Stimulated activated CD8-positive, alpha-beta memory T cell treated with anti-CD3 and anti-CD28 coated beads, Interleukin-15, amount 100 ng/mL, for 4 hours (primary cell): ENCODE data around the gene NEK8.

Experiments
- DNase-seq, 2 donors: peaks; one replicate each; pipeline ENCODE4 v3.0.0-alpha.2; 2020; ENCODE audit warnings: low read depth in 2 of 2

The NEK8 gene

DNA sequence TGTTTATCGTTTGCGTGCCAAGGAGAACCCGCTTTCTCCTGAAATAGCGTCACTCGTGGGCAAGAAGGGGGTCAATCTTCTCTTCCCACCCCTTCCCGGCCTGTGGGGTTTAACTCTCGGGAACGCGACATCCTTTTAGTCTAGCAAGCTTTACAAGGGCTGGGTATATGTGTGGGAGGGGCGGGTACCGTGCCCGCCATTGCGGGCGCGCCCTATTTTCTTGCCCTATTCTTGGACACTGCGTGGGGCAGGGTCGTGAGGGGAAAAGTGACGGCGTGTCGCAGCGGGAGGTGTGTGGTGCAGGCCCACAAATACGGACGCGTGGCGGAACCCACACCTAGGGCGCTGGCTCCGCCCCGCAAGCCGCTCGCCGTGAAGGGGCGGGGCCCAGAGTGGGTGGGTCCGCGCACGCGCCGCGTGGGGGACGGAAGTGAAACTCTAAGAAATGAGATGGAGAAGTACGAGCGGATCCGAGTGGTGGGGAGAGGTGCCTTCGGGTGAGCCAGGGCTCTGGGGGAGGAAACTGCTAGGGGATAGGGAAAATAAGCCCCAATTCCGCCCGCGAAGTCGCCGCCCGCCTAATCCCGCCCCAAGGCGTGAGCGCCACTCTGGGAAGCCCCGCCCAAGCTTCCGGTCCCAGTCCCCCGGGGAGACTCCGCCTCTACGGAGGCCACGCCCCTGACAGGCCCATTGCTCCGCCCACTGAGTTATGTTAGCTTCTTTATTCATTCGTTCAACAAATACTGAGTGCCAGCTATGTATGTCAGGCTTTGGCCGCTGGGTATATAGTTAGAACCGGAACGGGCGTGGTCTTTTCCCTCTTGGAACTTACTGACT, at the start of gene NEK8:
Gene NEK8 (plus strand): TSS at position 425 of the 837 bp plus-strand sequence. CDS start 26 bp downstream, at position 451.
- DNase-seq = peak; percentile 90 to 95

- DNase-seq = no peak
These were observed 45.9 kb upstream of the NEK8 start for GRCh38 chr17:28682655-28683054.

- no peak for DNase-seq
These were observed 43.6 kb upstream of the NEK8 start for GRCh38 chr17:28684963-28685362.

DNA sequence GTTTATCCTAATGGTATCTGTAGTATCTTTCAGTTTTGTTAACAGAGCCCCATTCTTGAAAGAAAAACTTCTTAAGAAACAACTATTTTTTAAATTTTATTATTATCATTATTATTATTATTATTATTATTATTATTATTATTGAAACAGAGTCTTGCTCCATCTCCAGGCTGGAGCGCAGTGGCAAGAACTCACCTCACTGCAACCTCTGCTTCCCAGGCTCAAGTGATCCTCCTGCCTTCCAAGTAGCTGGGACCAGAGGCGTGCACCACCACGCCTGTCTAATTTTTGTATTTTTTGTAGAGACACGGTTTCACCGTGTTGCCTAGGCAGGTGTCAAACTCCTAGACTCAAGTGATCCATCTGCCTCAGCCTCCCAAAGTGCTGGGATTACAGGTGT, 43.2 kb upstream of the NEK8 start:
- DNase-seq = no peak

- no peak for DNase-seq
These were observed 42.3 kb upstream of the NEK8 start for GRCh38 chr17:28686296-28686695.

GRCh38 chr17:28688481-28688880, 40.1 kb upstream of the NEK8 start:
- no peak for DNase-seq

GRCh38 chr17:28689011-28689410, 39.6 kb upstream of the NEK8 start:
- DNase-seq = no peak

DNA sequence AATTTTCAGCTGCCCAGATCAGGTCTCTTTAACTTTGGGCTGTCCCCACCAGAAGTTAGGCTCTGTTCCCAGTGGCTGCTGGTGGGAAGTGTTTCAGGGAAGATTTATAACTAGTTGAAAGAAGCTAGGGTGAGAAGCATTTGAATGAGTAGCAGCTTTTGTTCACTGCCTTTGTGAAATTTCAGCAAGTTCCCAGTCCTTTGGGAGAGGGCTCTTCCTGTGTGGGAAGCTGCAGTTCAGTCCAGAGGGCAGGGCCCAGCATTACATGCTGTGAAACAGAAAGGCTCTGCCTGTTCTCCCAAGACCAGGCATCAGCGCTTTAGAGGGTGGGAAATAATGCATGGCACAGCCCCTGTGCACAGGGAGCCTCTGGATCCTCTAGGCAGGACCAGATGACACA, 34.7 kb upstream of the NEK8 start:
- no peak for DNase-seq

DNA sequence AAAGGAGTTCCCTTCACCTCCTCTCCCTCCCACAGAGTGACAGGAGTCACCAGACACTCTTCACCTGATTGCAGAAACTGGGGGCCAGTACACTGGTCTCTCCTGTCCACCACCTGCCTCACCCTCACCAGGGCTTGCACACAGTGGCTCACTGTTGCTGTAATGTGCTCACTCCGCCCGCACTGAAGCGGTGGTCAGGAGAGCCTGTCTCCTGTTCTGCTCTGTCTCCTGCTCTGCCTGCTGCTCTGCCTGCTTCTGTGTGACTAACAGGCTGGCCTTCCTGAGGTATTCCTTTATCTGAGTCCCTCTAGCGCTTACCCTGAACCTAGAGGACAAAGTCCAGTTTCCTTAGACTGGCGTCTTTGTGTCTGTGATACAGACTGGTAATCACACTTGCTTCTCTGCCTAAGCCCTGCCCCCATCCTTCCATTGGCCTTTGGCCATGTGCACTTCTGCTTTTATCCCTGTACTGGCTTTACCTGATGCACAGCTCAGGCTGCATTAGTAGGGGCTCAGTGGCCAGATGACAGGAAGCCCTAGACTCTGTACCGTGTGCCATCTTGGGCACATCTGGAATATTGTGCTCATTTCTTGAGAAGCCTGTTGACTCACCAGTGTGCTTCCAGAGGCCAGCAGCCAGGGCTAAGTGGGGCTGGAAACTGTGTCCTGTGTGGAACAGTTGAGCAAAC, 30.2 kb upstream of the NEK8 start:
- DNase-seq = no peak

DNA sequence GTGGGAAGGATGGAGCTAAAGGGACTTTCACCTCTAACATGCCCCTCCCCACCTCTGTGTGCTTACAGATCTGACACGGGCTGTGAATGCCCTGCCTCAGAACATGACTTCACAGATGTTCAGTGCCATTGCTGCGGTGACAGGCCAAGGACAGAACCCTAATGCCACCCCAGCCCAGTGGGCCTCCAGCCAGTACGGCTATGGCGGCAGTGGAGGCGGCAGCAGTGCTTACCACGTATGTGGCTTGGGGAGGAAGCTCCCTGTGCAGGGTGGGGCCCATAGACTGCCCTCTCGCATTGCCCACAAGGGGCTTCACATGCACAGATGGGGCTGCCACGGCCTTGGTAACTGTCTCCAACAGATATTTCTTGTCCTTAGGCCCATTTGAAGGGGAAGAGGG, 28.3 kb upstream of the NEK8 start:
- DNase-seq = no peak

- no peak for DNase-seq
These were observed 27.6 kb upstream of the NEK8 start for GRCh38 chr17:28700830-28701492.

- no peak for DNase-seq
These were observed 26.4 kb upstream of the NEK8 start for GRCh38 chr17:28702026-28702751.

GRCh38 chr17:28702752-28703150, 25.8 kb upstream of the NEK8 start:
- no peak for DNase-seq

DNA sequence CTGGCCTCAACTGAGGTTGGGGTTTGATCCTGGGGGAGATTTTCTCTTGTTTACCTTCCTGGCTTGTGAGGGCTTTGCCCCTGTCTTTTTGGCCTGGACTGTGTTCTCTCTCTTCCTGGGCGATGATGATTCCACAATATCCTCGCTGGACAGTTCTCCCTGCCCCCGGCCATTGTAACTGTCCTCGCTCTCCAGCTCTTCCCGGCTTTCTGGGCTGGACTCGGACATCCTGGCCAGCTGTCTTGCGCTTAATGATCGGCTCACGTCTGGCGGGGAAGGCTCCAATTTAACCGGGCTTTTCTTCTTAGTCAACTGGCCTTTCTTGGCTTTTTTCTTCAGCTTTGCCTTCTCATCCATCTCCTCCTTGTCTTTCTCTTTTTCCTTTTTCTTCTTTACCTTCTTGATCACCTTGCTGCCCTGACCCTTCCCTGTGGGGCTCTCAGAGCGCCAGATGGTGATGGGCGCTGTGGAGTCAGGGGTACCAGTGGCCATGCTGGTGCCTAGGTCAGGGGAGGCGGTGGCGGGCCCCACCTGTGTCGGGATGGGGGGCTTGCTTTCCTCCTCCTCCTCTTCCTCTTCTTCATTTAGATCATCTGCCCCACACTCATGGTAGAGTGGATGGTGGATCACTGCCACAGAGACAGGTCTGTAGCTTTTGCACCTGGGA, 24.9 kb upstream of the NEK8 start:
- no peak for DNase-seq

- DNase-seq = no peak
These were observed 24.2 kb upstream of the NEK8 start for GRCh38 chr17:28704219-28704858.

DNA sequence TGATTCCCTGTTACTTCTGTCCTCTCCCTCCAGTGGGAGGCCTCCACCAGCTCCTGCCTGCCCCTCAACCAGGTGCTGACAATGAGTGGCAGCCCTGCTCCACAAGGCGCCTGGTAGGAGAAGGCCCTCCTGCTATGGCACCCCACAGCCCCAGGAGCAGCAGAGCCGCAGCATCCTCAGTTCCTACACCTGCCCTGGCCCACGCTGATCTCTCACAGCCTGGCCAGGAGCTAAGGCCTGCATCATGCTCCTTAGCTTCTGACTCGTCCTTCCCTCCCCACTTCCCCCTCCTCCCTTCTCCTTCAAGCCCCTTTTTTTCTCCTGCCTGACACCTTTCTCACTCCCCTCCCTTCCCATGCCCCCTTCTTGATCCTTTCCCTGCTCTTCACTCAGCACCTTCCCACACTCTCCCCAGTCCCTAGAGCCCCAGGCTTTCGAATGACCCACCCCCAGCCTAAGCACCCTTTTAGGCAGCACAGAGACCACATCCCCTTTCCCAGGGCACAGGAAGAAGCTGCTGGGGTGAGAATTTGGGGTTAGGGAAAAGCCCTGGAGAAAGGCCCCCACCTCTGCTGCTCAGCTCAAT, 23.4 kb upstream of the NEK8 start:
- no peak for DNase-seq

- DNase-seq = no peak
These were observed 22.8 kb upstream of the NEK8 start for GRCh38 chr17:28705728-28706334.

DNA sequence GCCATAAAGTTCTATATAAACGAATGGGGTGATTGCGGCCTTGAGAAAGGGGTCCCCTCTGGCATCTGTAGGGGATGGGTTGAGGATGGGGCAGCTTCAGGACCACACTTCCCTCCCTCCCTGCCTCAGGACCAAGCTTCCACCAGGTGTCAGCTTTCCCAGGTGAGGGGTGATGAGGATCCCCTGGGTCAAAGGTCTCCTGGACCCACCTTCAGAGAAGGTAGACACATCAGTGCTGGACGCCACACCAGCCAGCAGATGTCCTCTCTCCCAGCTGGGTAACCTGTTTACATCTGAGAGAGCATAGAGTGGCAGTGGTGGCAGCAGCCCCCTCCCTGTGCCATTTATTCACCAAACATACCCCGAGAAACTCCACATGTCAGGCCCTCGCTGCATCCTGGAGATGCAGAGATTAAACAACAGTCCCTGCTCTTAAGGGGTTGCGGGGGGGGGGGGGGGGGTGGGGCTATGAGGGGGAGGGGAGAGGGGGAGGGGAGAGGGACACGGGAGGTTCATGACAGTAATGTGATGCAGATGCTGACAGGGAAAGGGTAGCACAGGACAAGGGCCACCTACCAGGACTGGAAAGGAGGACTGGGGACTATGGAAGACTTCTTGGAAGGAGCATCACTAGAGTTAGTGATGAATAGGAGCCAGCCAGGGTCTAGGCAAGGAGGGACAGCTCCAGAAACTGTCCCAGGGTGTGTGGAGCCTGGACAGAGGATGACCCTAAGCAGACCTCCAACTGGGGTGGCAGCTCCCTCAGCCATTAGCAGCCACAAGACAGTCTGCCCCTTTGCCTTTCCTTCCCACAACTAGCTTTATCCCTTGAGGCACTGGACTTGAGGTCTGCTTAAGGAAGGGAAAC, 21.9 kb upstream of the NEK8 start:
- no peak for DNase-seq

DNA sequence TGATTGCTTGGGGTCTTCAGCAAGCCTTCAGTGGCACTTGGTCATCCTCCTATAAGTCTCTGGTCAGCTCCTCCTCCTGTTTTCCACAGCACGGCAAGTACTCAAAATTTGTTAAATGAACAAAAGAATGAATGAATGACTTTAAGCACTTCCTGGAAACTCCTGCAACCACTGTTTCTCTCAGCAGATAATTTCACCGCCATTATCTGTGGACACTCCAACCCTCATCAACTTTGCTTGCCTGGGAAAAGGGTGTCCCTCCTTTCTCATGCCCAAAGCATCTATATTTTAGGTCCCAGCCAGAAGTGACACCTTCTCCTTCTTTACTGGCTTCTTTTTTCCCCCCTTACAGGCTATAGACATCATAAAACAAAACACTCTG, 21.3 kb upstream of the NEK8 start:
- no peak for DNase-seq
